ENCODE data around the gene XBP1.

- no peak for TF ChIP-seq POLR2A (IDR thresholded peaks at IDR 0.05)
- TF ChIP-seq, protein P1, sequence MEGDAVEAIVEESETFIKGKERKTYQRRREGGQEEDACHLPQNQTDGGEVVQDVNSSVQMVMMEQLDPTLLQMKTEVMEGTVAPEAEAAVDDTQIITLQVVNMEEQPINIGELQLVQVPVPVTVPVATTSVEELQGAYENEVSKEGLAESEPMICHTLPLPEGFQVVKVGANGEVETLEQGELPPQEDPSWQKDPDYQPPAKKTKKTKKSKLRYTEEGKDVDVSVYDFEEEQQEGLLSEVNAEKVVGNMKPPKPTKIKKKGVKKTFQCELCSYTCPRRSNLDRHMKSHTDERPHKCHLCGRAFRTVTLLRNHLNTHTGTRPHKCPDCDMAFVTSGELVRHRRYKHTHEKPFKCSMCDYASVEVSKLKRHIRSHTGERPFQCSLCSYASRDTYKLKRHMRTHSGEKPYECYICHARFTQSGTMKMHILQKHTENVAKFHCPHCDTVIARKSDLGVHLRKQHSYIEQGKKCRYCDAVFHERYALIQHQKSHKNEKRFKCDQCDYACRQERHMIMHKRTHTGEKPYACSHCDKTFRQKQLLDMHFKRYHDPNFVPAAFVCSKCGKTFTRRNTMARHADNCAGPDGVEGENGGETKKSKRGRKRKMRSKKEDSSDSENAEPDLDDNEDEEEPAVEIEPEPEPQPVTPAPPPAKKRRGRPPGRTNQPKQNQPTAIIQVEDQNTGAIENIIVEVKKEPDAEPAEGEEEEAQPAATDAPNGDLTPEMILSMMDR (IDR thresholded peaks at IDR 0.05 in 4 of 5, conservative IDR thresholded peaks at IDR 0.05 in 1 of 5): no peak
Measured at GRCh38 chr22:28802595-28803123, 2.3 kb upstream of the XBP1 start.

Data from gastrocnemius medialis (tissue), 4 donors.